Measurements from ENCODE around the gene DNM2. TPM values are rescaled to one million over a fixed set of nuclear protein-coding genes. Genes with fewer than 3 reads are reported as not detected.

The DNM2 gene
- total and polyA plus RNA-seq, 2 of the 13 experiments (the other 11 are each of a cell fraction or from before 2014, with no cell fraction given), result 41.7 to 59.8 TPM

- TF ChIP-seq ERF (CRISPR knock-in tag; IDR thresholded peaks at IDR 0.05), result no peak; the same call in 1 of the 2 replicates
- 0 out of 2 replicates have a peak, but pooled peaks have one; percentile 42 for TF ChIP-seq ZKSCAN5 (CRISPR knock-in tag; IDR thresholded peaks at IDR 0.05)
- TF ChIP-seq HMGXB3 (CRISPR knock-in tag; IDR thresholded peaks at IDR 0.05; ENCODE audit: borderline replicate concordance), result no peak
- TF ChIP-seq ZNF256 (CRISPR knock-in tag; conservative IDR thresholded peaks at IDR 0.05), result peak; percentile 80; the same call in 1 of the 2 replicates
- TF ChIP-seq MEIS1 (CRISPR knock-in tag; IDR thresholded peaks at IDR 0.05; ENCODE audit: borderline replicate concordance), result 0 out of 2 replicates have a peak, but pooled peaks have one; percentile 12
- no peak for TF ChIP-seq HNF1B (CRISPR knock-in tag; IDR thresholded peaks at IDR 0.05)
- peak; percentile 36 for TF ChIP-seq ZNF740 (CRISPR knock-in tag; IDR thresholded peaks at IDR 0.05)
- TF ChIP-seq HIVEP1 (CRISPR knock-in tag; IDR thresholded peaks at IDR 0.05), result no peak
- TF ChIP-seq MATR3 (CRISPR knock-in tag; IDR thresholded peaks at IDR 0.05), result no peak
- no peak; the same call in 1 of the 2 replicates for TF ChIP-seq ZBTB43 (CRISPR knock-in tag; conservative IDR thresholded peaks at IDR 0.05)
- no peak for TF ChIP-seq ZNF691 (CRISPR knock-in tag; IDR thresholded peaks at IDR 0.05; ENCODE audit: borderline replicate concordance, low read depth)
- TF ChIP-seq HOXA7 (CRISPR knock-in tag; IDR thresholded peaks at IDR 0.05), result no peak
- TF ChIP-seq ZFX (CRISPR knock-in tag; IDR thresholded peaks at IDR 0.05; ENCODE audit: low read depth), result no peak
- no peak for TF ChIP-seq ZNF333 (CRISPR knock-in tag; IDR thresholded peaks at IDR 0.05; ENCODE audit: borderline replicate concordance)
- no peak for TF ChIP-seq KLF15 (CRISPR knock-in tag; IDR thresholded peaks at IDR 0.05; ENCODE audit: borderline replicate concordance)
- TF ChIP-seq CSRNP1 (CRISPR knock-in tag; IDR thresholded peaks at IDR 0.05), result peak; percentile 85; the same call in 1 of the 2 replicates
- TF ChIP-seq ZNF709 (CRISPR knock-in tag; IDR thresholded peaks at IDR 0.05), result peak; percentile 28
- TF ChIP-seq SMAD9 (CRISPR knock-in tag; IDR thresholded peaks at IDR 0.05), result no peak
These were observed 118.8 kb downstream of the DNM2 start (continued) for GRCh38 chr19:10836479-10837330.

All from HepG2 (cell line).